ENCODE results near the gene EXOC3.

DNA sequence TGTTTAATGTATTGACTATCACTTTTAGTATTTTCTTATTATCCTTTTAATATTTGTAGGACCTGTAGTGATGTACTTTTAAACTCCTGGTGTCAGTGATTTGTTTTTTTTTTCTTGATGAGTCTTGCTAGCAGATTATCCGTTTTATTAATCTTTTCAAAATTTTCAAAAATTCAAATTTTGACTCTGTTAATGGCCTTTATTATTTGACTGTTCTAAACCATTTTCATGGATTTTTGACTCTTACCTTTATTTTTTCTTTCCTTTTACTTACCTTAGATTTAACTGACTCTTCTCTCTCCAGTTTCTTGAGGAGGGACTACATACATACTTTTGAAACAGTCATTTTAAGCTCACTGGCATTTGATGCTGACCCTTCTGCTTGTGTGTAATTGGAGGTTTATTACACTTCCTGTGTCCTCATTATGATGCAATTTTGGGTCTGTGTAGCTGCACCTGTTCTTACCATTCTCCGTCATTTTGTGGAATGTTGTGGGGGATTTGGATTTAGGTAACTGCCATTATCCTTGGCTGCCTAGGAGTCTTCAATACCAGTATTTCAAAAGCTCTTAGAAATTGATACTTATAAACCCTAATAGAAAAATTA lies 32.0 kb upstream of the EXOC3 start:
- TF ChIP-seq, protein P1, sequence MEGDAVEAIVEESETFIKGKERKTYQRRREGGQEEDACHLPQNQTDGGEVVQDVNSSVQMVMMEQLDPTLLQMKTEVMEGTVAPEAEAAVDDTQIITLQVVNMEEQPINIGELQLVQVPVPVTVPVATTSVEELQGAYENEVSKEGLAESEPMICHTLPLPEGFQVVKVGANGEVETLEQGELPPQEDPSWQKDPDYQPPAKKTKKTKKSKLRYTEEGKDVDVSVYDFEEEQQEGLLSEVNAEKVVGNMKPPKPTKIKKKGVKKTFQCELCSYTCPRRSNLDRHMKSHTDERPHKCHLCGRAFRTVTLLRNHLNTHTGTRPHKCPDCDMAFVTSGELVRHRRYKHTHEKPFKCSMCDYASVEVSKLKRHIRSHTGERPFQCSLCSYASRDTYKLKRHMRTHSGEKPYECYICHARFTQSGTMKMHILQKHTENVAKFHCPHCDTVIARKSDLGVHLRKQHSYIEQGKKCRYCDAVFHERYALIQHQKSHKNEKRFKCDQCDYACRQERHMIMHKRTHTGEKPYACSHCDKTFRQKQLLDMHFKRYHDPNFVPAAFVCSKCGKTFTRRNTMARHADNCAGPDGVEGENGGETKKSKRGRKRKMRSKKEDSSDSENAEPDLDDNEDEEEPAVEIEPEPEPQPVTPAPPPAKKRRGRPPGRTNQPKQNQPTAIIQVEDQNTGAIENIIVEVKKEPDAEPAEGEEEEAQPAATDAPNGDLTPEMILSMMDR (IDR thresholded peaks at IDR 0.05), result no peak
- TF ChIP-seq POLR2A (IDR thresholded peaks at IDR 0.05), result no peak

All from breast epithelium (tissue), 3 donors.